ENCODE data around the gene HOXA1. TPM values are rescaled to one million over a fixed set of nuclear protein-coding genes. Genes with fewer than 3 reads are reported as not detected.

Gene HOXA1
- total RNA-seq, 1 experiment from 2014 or later, result 0.24 TPM

DNA sequence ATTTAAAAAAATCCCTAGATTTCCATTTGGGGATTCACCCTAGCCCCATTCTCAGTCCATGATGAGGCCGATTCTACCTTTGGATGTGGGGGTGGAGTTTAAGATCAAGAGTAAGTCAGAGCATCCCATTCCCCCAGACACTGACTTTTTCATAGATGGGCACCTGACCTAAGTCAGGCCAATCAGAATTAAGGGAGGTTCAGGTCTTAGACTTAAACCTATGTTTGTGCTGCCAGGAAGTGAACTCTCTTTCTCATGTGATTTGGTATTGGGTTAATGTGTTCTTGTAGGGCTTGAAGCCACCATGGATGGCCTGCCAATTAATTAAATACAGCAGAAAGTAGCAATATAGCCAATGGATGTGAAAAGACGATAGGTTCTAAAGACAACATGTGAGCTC lies 30.1 kb downstream of the HOXA1 start:
- TF ChIP-seq, protein P1, sequence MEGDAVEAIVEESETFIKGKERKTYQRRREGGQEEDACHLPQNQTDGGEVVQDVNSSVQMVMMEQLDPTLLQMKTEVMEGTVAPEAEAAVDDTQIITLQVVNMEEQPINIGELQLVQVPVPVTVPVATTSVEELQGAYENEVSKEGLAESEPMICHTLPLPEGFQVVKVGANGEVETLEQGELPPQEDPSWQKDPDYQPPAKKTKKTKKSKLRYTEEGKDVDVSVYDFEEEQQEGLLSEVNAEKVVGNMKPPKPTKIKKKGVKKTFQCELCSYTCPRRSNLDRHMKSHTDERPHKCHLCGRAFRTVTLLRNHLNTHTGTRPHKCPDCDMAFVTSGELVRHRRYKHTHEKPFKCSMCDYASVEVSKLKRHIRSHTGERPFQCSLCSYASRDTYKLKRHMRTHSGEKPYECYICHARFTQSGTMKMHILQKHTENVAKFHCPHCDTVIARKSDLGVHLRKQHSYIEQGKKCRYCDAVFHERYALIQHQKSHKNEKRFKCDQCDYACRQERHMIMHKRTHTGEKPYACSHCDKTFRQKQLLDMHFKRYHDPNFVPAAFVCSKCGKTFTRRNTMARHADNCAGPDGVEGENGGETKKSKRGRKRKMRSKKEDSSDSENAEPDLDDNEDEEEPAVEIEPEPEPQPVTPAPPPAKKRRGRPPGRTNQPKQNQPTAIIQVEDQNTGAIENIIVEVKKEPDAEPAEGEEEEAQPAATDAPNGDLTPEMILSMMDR (IDR thresholded peaks at IDR 0.05; ENCODE audit: unreplicated experiment), result no peak
- Mint-ChIP-seq H3K4me3 (ENCODE audit: low read depth, unreplicated experiment) (no peak overlapping the region), H3K9me3 (ENCODE audit: low read depth, unreplicated experiment) (no peaks in the 10 kb centered on the region), H3K4me1 (ENCODE audit: low read depth, unreplicated experiment) (peaks cover 15% of the 10 kb centered on the region), H3K27ac (ENCODE audit: unreplicated experiment) (no peak overlapping the region), H3K27me3 (ENCODE audit: unreplicated experiment) (no peaks in the 10 kb centered on the region), H3K36me3 (ENCODE audit: insufficient read depth, unreplicated experiment) (no peaks in the 10 kb centered on the region)
- intact Hi-C loops (cut with micrococcal nuclease; ENCODE audit: unreplicated experiment), result no loop called here
- BruUV-seq (replicated peaks), result no TSS peak
- no peak for DNase-seq
- CTCF ChIA-PET, result interaction anchor here (0.9 kb wide), 1 partner anchor 18 kb away, joined by 3 read pairs; no protein-coding TSS in a partner anchor

DNA sequence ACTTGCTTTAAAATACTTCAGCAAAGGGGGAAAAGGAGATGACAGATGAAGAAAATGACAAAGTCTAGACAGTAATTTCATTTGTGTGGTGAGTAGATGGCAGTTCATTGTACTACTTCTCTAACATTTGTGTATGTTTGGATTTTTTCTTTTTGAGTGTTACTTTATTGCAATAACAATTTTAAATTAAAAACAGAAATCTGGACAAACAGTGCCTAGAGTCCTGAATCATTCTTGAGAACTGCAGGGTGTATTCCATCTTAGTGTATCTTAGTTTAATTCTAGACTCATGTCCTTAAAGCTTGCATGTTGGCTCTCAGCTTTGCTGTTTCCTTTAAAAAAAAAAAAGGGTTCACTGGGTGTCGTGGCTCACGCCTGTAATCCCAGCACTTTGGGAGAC lies 31.1 kb downstream of the HOXA1 start:
- Mint-ChIP-seq H3K27me3 (ENCODE audit: unreplicated experiment) (no peaks in the 10 kb centered on the region), H3K4me3 (ENCODE audit: low read depth, unreplicated experiment) (no peak overlapping the region), H3K27ac (ENCODE audit: unreplicated experiment) (no peak overlapping the region), H3K36me3 (ENCODE audit: insufficient read depth, unreplicated experiment) (no peaks in the 10 kb centered on the region), H3K9me3 (ENCODE audit: low read depth, unreplicated experiment) (no peaks in the 10 kb centered on the region), H3K4me1 (ENCODE audit: low read depth, unreplicated experiment) (peaks cover 15% of the 10 kb centered on the region)
- no TSS peak for BruUV-seq (replicated peaks)
- TF ChIP-seq, protein P1 (IDR thresholded peaks at IDR 0.05; ENCODE audit: unreplicated experiment), result no peak
- intact Hi-C loops (cut with micrococcal nuclease; ENCODE audit: unreplicated experiment), result no loop called here
- CTCF ChIA-PET, result interaction anchor here (0.6 kb wide), 1 partner anchor 737 kb away, joined by 3 read pairs; no protein-coding TSS in a partner anchor
- DNase-seq, result no peak

DNA sequence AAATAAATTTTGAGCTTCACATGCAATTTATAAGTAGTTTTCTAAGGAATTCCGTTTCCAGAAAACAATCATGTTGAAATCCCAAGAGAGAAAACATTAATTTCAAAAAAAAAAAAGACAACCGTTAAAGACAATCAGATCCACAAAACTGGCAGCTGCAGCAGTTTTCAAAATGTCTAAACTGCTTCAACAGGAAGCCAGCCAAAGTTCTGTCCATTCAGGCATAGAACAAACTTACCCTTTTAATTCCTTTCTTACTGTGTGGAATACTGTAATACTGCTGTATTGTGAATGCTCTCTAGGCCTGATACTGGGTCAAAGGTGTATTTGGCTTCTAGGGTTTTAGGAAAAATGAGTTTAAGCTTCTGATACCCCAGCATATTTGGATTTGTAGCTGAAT lies 31.6 kb downstream of the HOXA1 start:
- BruUV-seq (replicated peaks), result no TSS peak
- Mint-ChIP-seq H3K27me3 (ENCODE audit: unreplicated experiment) (no peaks in the 10 kb centered on the region), H3K9me3 (ENCODE audit: low read depth, unreplicated experiment) (no peaks in the 10 kb centered on the region), H3K4me1 (ENCODE audit: low read depth, unreplicated experiment) (peaks cover 15% of the 10 kb centered on the region), H3K36me3 (ENCODE audit: insufficient read depth, unreplicated experiment) (no peaks in the 10 kb centered on the region), H3K27ac (ENCODE audit: unreplicated experiment) (no peak overlapping the region), H3K4me3 (ENCODE audit: low read depth, unreplicated experiment) (no peak overlapping the region)
- intact Hi-C loops (cut with micrococcal nuclease; ENCODE audit: unreplicated experiment), result no loop called here
- TF ChIP-seq, protein P1 (IDR thresholded peaks at IDR 0.05; ENCODE audit: unreplicated experiment), result no peak
- no peak for DNase-seq
- CTCF ChIA-PET, result interaction anchor here (0.6 to 0.7 kb wide), 2 partner anchors 737 to 1375 kb away, joined by 3 to 4 read pairs; no protein-coding TSS in a partner anchor

DNA sequence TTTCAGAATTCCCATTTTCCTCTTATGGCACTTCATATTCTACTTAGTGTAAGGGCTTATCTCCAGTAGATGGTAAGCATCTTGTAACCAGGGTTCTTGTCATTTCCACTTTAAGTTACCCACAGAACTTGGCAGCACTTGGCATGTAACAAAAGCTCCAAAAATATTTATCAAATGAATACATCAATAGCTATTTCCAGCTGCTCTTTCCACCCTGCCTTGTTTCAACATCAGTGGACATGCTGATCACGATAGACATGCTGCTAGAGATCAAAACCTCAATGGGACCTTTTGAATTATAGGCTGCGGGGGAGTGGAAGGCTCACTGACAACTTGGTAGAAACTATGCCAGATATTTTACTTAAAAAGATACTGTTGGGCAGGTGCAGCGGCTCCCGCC lies 32.9 kb downstream of the HOXA1 start:
- intact Hi-C loops (cut with micrococcal nuclease; ENCODE audit: unreplicated experiment), result no loop called here
- Mint-ChIP-seq H3K27me3 (ENCODE audit: unreplicated experiment) (no peaks in the 10 kb centered on the region), H3K36me3 (ENCODE audit: insufficient read depth, unreplicated experiment) (no peaks in the 10 kb centered on the region), H3K4me3 (ENCODE audit: low read depth, unreplicated experiment) (no peak overlapping the region), H3K9me3 (ENCODE audit: low read depth, unreplicated experiment) (no peaks in the 10 kb centered on the region), H3K27ac (ENCODE audit: unreplicated experiment) (no peak overlapping the region), H3K4me1 (ENCODE audit: low read depth, unreplicated experiment) (peaks cover 15% of the 10 kb centered on the region)
- BruUV-seq (replicated peaks), result no TSS peak
- TF ChIP-seq, protein P1 (IDR thresholded peaks at IDR 0.05; ENCODE audit: unreplicated experiment), result no peak
- DNase-seq, result no peak
- CTCF ChIA-PET, result interaction anchor here (0.7 to 1.4 kb wide), 4 partner anchors 13 to 347 kb away, joined by 3 to 10 read pairs (median 6); no protein-coding TSS in a partner anchor

Measured in Calu3 (cell line).